HepG2 (cell line): ENCODE data around the gene DPEP3. TPM values are rescaled to one million over a fixed set of nuclear protein-coding genes. Genes with fewer than 3 reads are reported as not detected.

ENCODE experiments used
- FOXO1 ChIP-seq: sonication (generic); formaldehyde crosslinking; IDR thresholded peaks from 2 replicates; pipeline ENCODE4 v1.4.0; 2020; ENCODE audit warnings: missing genetic modification reagents
- FOXP4 ChIP-seq: sonication (generic); formaldehyde crosslinking; IDR thresholded peaks from 2 replicates; pipeline ENCODE4 v1.4.0; 2020; ENCODE audit warnings: missing genetic modification reagents
- GABPB1 ChIP-seq: IDR thresholded peaks from 2 replicates; pipeline ENCODE4 v1.6.1; 2016; ENCODE audit warnings: mild to moderate bottlenecking, missing genetic modification reagents, moderate library complexity, missing compliant biosample characterization
- GLMP ChIP-seq: sonication (generic); formaldehyde crosslinking; IDR thresholded peaks from 2 replicates; pipeline ENCODE4 v1.9.0; 2021; ENCODE audit warnings: missing genetic modification reagents, mild to moderate bottlenecking, borderline replicate concordance
- HDAC2 ChIP-seq: sonication (generic); formaldehyde crosslinking; IDR thresholded peaks from 2 replicates; pipeline ENCODE4 v1.4.0; 2020; ENCODE audit warnings: missing genetic modification reagents
- KDM1A ChIP-seq: IDR thresholded peaks from 2 replicates; pipeline ENCODE4 v1.6.1; 2016; ENCODE audit warnings: missing compliant biosample characterization
- NR2C2 ChIP-seq: sonication (generic); formaldehyde crosslinking; IDR thresholded peaks from 2 replicates; pipeline ENCODE4 v1.4.0; 2020; ENCODE audit warnings: missing genetic modification reagents, mild to moderate bottlenecking, moderate library complexity, borderline replicate concordance
- NR2F6 ChIP-seq, 2 experiments: IDR thresholded peaks; 2 replicates each; pipeline ENCODE4 v1.6.1; 2016; ENCODE audit warnings: antibody characterized with exemption in 1 of 2, mild to moderate bottlenecking in 1 of 2
- PHF20 ChIP-seq: sonication (generic); formaldehyde crosslinking; IDR thresholded peaks from 2 replicates; pipeline ENCODE4 v1.5.0; 2020; ENCODE audit warnings: mild to moderate bottlenecking, missing genetic modification reagents
- TFAP4 ChIP-seq: sonication (generic); IDR thresholded peaks from 2 replicates; pipeline ENCODE4 v1.6.1; 2016; ENCODE audit warnings: low read depth, borderline replicate concordance
- ZNF160 ChIP-seq: sonication (generic); formaldehyde crosslinking; IDR thresholded peaks from 2 replicates; pipeline ENCODE4 v1.8.0; 2022; ENCODE audit warnings: mild to moderate bottlenecking, inconsistent platforms, missing genetic modification reagents
- ZNF615 ChIP-seq: sonication (generic); formaldehyde crosslinking; IDR thresholded peaks from 2 replicates; pipeline ENCODE4 v1.5.0; 2020; ENCODE audit warnings: mild to moderate bottlenecking, missing genetic modification reagents, borderline replicate concordance
- polyA plus RNA-seq, 8 experiments: library from polyadenylated mRNA; depleted of rRNA in 3 of 8; stranded (reverse) in 7 of 8; unstranded in 1 of 8; fragments of >200 nt; fragmentation: Illumina TruSeq in 4 of 8; extraction: Trizol in 4 of 8; gene quantifications; 2 replicates each; pipeline versions ENCODE4 v1.2.1 to v1.2.3, GENCODE V29; 2011 to 2016; ENCODE audit warnings: low read depth in 4 of 8, missing spikeins in 1 of 8, mixed read lengths in 1 of 8; ENCODE audit not compliant: insufficient read depth in 1 of 8
- total RNA-seq, 5 experiments: library from RNA; depleted of rRNA; stranded (reverse); fragments of >200 nt; fragmentation: Illumina TruSeq; extraction: Trizol; gene quantifications; 2 replicates each; pipeline ENCODE4 v1.2.3, GENCODE V29; 2016; ENCODE audit warnings: low read depth in 1 of 5

Gene DPEP3
- total and polyA plus RNA-seq, 2 of the 13 experiments (the other 11 are each of a cell fraction or from before 2014, with no cell fraction given) = not detected

GRCh38 chr16:67987460-67988160 lies 7.3 kb upstream of the DPEP3 start (continued):
- no peak for TF ChIP-seq GLMP (CRISPR knock-in tag)
- peak; percentile 45; the same call in 1 of the 2 replicates for TF ChIP-seq HDAC2 (CRISPR knock-in tag)
- peak; percentile 70; the same call in 1 of the 2 replicates for TF ChIP-seq TFAP4
- TF ChIP-seq ZNF615 (CRISPR knock-in tag) = no peak
- TF ChIP-seq NR2C2 (CRISPR knock-in tag) = 0 out of 2 replicates have a peak, but pooled peaks have one; percentile 22
- TF ChIP-seq ZNF160 (CRISPR knock-in tag) = 0 out of 2 replicates have a peak, but pooled peaks have one; percentile 31
- TF ChIP-seq FOXO1 (CRISPR knock-in tag) = 0 out of 2 replicates have a peak, but pooled peaks have one; percentile 20
- TF ChIP-seq NR2F6 (IDR thresholded peaks at IDR 0.05) = no peak
- 0 out of 2 replicates have a peak, but pooled peaks have one; percentile 11 for TF ChIP-seq NR2F6 (CRISPR knock-in tag; IDR thresholded peaks at IDR 0.05)
- TF ChIP-seq PHF20 (CRISPR knock-in tag) = peak; percentile 61
- TF ChIP-seq FOXP4 (CRISPR knock-in tag) = no peak
- TF ChIP-seq GABPB1 = no peak
- TF ChIP-seq KDM1A = no peak
